Retinal pigment epithelial cell (primary cell): Measurements from ENCODE around the gene PGAM4.

Experiments used
- DNase-seq: peaks from one replicate; pipeline ENCODE4 v3.0.0-alpha.2; 2010; ENCODE audit warnings: low read depth
- H3K4me3 ChIP-seq: 2 replicates; pipeline ENCODE4 v1.5.1; 2011; ENCODE audit warnings: mild to moderate bottlenecking, low read length, control low read depth, moderate library complexity
- CTCF ChIP-seq: conservative IDR thresholded peaks from 2 replicates; pipeline ENCODE4 v1.5.1; 2011; ENCODE audit warnings: low read depth, low read length, control low read depth, inconsistent platforms

PGAM4 gene

GRCh38 chrX:77969538-77969937 lies at the start of gene PGAM4:
Gene PGAM4, minus strand, starts transcription at chrX:77969638. Its CDS starts 0 bp downstream, at chrX:77969638.
- TF ChIP-seq CTCF, result no peak
- no peak within 1 kb of the TSS for H3K4me3 ChIP-seq
- DNase-seq, result no peak

- no peak for TF ChIP-seq CTCF
- DNase-seq, result no peak
- H3K4me3 ChIP-seq, result no peak overlapping the region
Measured at GRCh38 chrX:78011846-78012245, 42.4 kb upstream of the PGAM4 start.

- no peak for DNase-seq
- TF ChIP-seq CTCF, result no peak
- no peak overlapping the region for H3K4me3 ChIP-seq
Measured at GRCh38 chrX:77979870-77980269, 10.4 kb upstream of the PGAM4 start.

- no peak for DNase-seq
- no peak for TF ChIP-seq CTCF
Measured at GRCh38 chrX:77977518-77977917, 8.1 kb upstream of the PGAM4 start.

GRCh38 chrX:77977095-77977494 lies 7.7 kb upstream of the PGAM4 start:
- no peak overlapping the region for H3K4me3 ChIP-seq
- no peak for DNase-seq
- no peak for TF ChIP-seq CTCF

More at GRCh38 chrX:77977518-77977917, 8.1 kb upstream of the PGAM4 start:
- no peak overlapping the region for H3K4me3 ChIP-seq

- no peak overlapping the region for H3K4me3 ChIP-seq
- no peak for DNase-seq
- no peak for TF ChIP-seq CTCF
Measured at GRCh38 chrX:77975755-77976154, 6.3 kb upstream of the PGAM4 start.

- no peak for DNase-seq
- no peak for TF ChIP-seq CTCF
- H3K4me3 ChIP-seq, result no peak overlapping the region
Measured at GRCh38 chrX:77967631-77968030, 1.8 kb downstream of the PGAM4 start.
